ENCODE measurements around the gene G6PC3. TPM values are rescaled to one million over a fixed set of nuclear protein-coding genes. Genes with fewer than 3 reads are reported as not detected.

G6PC3 gene
- total RNA-seq, 1 donor from 2014 or later = 42.4 TPM

DNA sequence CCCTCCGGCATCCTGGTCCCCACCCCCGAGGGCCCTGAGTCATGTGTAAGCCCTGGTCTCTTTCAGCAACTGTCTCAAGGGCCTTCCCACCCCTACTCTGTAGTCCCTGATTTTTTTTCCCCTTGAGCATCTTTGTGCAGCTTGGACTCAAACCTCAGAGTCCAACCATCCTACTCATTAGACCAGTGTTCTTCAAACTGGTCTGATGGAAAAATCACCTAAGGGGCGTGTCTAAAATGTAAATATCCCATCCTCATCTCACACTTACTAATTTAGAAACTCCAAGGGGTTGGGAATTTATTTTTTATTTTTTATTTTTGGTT is 624 bp downstream of the G6PC3 start:
- DNase-seq (ENCODE audit: low read depth) = no peak
- H3K4me3 ChIP-seq (ENCODE audit: low read depth, low read length) = peak overlapping the region; percentile 66
- TF ChIP-seq, protein P1, sequence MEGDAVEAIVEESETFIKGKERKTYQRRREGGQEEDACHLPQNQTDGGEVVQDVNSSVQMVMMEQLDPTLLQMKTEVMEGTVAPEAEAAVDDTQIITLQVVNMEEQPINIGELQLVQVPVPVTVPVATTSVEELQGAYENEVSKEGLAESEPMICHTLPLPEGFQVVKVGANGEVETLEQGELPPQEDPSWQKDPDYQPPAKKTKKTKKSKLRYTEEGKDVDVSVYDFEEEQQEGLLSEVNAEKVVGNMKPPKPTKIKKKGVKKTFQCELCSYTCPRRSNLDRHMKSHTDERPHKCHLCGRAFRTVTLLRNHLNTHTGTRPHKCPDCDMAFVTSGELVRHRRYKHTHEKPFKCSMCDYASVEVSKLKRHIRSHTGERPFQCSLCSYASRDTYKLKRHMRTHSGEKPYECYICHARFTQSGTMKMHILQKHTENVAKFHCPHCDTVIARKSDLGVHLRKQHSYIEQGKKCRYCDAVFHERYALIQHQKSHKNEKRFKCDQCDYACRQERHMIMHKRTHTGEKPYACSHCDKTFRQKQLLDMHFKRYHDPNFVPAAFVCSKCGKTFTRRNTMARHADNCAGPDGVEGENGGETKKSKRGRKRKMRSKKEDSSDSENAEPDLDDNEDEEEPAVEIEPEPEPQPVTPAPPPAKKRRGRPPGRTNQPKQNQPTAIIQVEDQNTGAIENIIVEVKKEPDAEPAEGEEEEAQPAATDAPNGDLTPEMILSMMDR (conservative IDR thresholded peaks at IDR 0.05; ENCODE audit: low read depth, low read length) = no peak

DNA sequence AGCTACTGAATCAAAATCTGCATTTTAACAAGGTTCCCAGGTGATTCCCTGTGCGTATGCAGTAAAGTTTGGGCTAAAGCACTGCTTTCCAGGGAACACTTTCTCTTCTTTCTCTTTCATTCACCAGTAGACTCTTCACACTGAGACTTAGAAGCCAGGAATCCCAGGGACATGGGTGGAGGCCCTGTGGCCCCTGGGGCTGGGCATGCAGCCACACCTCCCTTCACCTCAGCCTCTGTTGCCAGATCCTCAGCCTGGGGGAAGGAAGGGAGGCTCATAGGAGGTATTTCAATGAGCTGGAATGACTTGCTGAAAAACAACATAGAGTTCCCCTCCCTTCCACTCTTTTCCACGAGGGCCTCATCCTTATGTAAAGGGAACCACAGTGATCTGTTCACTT is 1.2 kb downstream of the G6PC3 start:
- TF ChIP-seq, protein P1 (conservative IDR thresholded peaks at IDR 0.05; ENCODE audit: low read depth, low read length) = no peak
- H3K4me3 ChIP-seq (ENCODE audit: low read depth, low read length) = peak overlapping the region; percentile 66
- no peak for DNase-seq (ENCODE audit: low read depth)

- no peak for DNase-seq (ENCODE audit: low read depth)
- no peak overlapping the region for H3K4me3 ChIP-seq (ENCODE audit: low read depth, low read length)
- TF ChIP-seq, protein P1 (conservative IDR thresholded peaks at IDR 0.05; ENCODE audit: low read depth, low read length) = no peak
Measured at GRCh38 chr17:44074231-44074910, 3.8 kb downstream of the G6PC3 start.

GRCh38 chr17:44074911-44075285 is 4.4 kb downstream of the G6PC3 start:
- DNase-seq (ENCODE audit: low read depth) = no peak
- no peak overlapping the region for H3K4me3 ChIP-seq (ENCODE audit: low read depth, low read length)
- TF ChIP-seq, protein P1 (conservative IDR thresholded peaks at IDR 0.05; ENCODE audit: low read depth, low read length) = no peak

DNA sequence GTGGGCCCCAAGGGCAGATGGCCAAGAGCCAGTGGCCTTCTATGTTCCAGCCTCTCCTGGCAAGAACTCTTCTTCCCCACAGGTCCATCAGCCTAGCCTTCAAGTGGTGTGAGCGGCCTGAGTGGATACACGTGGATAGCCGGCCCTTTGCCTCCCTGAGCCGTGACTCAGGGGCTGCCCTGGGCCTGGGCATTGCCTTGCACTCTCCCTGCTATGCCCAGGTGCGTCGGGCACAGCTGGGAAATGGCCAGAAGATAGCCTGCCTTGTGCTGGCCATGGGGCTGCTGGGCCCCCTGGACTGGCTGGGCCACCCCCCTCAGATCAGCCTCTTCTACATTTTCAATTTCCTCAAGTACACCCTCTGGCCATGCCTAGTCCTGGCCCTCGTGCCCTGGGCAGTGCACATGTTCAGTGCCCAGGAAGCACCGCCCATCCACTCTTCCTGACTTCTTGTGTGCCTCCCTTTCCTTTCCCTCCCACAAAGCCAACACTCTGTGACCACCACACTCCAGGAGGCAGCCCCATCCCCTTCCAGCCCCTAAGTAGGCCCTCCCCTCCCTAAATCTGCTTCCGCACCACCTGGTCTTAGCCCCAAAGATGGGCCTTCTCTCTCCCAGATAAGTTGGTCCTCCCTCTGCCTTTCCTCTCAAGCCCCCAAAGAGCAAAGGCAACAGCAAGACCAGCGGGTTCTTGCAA is 5.2 kb downstream of the G6PC3 start:
- TF ChIP-seq, protein P1 (conservative IDR thresholded peaks at IDR 0.05; ENCODE audit: low read depth, low read length) = no peak
- H3K4me3 ChIP-seq (ENCODE audit: low read depth, low read length) = no peak overlapping the region
- DNase-seq (ENCODE audit: low read depth) = no peak

DNA sequence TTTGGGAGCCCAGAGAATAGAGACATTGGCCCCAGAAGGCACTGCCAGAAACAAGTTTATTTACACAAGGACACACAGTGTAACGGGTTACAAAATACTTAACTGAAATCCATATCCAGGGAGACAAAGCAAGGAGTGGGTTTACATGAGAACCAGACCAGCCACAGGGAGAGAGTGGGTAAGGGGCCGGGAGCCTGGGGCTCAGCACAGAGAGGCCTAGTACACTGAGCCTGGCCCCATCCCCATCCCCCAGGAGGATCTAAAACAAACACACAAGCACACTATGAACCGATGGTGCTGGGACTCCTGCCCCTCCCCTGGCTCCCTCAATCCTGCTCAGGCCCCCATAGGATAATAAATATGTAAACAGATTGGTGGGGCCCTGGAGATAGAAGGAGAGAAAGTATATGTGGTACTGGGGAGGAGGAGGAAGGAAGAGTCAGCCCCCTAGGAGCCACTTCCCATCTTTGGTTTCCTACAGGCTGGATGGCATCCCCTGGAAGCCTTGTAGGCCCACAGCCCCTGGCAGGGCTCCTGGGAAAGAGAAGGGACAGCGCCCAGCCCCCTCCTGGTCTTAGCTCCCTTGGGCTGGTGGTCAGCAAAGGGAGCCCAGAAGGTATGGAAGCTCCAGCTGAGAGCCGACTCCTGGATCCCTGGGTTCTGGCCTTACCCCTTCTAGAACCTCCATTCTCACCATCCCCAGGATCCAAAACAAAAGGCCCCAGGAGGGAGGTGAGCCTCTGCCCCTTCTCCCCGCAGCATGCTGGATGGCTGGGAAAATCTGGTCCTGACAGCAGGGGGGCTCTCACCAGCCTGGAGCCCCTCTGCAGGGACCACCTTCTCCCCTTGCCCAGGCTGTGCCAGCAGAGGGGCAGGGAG is 6.4 kb downstream of the G6PC3 start:
- no peak for DNase-seq (ENCODE audit: low read depth)
- TF ChIP-seq, protein P1 (conservative IDR thresholded peaks at IDR 0.05; ENCODE audit: low read depth, low read length) = no peak
- H3K4me3 ChIP-seq (ENCODE audit: low read depth, low read length) = no peak overlapping the region

Data from epithelial cell of proximal tubule (primary cell).